GM12892 (cell line): ENCODE data around the gene KCNQ1OT1.

Source experiments
- DNase-seq: peaks from one replicate; pipeline ENCODE4 v3.0.0; 2011; ENCODE audit not compliant: insufficient read length
- FAIRE-seq: peaks from 2 replicates; lab custom pipeline; 2011; peaks lifted over from hg19 to GRCh38; lab: Jason Lieb, UNC
- POLR2A ChIP-seq: IDR thresholded peaks from 2 replicates; pipeline ENCODE4 v1.6.1; 2011; ENCODE audit warnings: low read depth, low read length, control low read depth
- POLR2AphosphoS5 ChIP-seq: IDR thresholded peaks from 2 replicates; pipeline ENCODE4 v1.6.1; 2011; ENCODE audit warnings: low read depth, low read length, control low read depth
- TAF1 ChIP-seq: IDR thresholded peaks from 2 replicates; pipeline ENCODE4 v1.6.1; 2011; ENCODE audit warnings: low read depth, mild to moderate bottlenecking, control low read depth, low read length, borderline replicate concordance

Gene KCNQ1OT1

DNA sequence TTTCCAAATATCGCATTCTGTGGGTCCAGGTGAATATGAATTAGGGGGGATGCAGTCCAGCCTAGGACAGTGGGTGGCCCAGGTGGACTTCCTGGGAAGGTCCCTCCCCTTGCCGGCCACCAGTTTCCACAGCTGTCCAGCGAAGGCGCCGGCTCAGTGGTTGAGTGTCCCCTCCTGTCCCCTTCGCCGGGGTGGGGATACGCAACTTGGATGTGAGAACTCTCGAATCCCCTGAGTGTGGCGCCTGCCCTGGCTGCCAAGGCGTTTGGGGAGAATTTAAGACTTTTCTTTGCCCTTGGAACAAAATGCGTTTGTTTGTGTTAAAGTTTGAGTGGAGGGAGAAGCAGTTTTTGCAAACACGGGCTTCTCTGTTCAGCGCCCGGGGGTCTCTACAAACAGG, 123.7 kb downstream of the KCNQ1OT1 start:
- DNase-seq = no peak
- no peak for FAIRE-seq
- TF ChIP-seq POLR2AphosphoS5 (no peak), POLR2A (no peak), TAF1 (no peak)

DNA sequence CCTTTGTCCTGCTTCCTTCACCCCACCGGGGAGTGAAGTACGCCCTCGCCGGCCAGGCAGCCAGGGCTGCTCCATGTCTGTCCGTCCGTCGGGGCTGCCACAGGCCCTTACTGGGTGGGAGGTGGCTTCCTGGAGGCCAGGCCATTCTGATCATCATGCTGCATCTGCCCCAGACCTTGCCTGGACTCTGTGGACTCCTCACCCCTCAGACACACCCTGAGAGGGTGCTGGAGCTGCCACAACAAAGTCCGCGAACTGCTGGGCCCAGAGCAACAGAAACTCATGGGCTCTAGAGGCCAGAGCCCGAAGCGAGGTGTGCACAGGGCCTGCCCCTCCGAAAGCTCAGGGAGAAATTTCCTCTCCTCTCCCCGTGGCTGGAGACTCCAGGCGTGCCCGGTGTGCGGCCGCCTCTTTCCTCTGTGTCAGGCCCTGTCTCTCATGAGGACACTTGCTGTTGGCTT, 124.2 kb downstream of the KCNQ1OT1 start:
- no peak for FAIRE-seq
- DNase-seq = no peak
- no peak for TF ChIP-seq POLR2A

DNA sequence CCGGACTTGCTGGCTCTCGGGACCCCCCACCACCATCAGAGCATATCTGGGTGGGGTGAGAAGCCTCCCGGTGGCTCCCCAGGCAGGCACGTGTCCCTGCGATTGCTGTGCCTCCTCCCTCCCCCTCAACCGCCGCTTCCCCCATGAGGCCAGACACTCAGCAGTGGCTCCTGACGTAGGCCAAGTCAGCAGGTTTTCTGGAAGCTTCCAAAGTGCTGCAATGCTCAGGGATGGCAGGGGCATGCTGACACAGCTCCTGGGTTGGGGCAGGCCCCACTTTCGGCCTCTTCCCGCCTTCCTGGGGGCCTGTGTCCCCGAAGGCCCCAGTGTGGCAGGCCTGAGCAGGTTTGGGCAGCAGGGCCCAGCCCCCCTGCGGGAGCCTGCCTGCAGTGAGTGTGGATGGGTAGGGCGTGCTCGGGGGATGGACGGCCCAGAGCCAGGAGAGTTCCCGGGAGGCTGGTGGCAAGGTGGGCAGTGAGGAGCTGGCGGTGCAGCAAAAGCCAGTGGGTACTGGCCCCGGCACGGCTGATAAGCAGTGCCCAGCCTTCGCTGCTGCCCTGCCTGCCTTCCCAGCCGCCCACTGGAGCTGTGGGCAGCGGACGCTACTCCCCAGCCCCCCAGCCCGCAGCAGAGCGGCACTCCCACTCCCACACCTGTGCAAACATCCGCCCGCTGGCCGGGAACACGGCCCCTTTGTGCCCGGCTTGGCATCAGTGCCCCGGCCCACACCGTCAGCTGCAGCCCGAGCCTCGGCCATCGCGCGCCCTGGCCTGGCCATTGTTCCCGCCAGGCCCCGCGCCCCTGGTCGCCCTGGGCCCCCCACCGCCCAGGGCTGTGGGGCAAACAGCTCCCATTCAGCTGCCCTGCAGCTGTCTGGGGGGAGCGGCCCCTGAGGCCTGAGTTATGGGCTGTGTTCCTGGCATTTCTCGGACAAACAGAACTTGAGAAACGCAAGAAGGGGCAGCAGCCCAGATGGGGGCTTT, 125.0 kb downstream of the KCNQ1OT1 start:
- FAIRE-seq (no peak), DNase-seq (no peak)
- TF ChIP-seq POLR2A (no peak), POLR2AphosphoS5 (no peak), TAF1 (no peak)

DNA sequence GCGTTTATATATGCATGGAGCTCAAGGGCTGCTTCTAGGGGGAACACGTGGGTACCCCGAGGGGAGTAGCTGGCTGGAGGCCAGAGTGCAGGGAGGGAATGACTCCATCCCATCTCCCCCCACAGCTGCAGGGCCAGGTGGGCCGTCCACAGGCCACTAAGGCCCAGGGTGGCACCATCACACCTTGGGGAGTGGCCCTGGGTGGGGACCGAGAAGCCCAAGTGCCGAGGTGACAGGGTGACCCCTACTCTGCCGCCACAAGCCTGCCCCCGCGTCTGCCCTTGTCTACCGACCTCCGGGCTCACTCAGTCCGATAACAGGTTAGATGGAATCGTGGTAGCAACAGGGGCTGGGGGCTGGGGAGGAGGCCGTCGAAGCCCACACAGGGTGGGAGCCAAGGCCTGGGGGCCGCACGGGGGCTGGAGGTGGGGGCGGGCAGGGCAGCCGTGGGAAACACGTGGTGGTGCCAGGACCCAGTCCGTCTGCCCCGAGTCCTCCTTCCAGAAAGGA, 125.7 kb downstream of the KCNQ1OT1 start:
- FAIRE-seq (no peak), DNase-seq (no peak)
- TF ChIP-seq POLR2A (no peak), TAF1 (no peak), POLR2AphosphoS5 (no peak)

DNA sequence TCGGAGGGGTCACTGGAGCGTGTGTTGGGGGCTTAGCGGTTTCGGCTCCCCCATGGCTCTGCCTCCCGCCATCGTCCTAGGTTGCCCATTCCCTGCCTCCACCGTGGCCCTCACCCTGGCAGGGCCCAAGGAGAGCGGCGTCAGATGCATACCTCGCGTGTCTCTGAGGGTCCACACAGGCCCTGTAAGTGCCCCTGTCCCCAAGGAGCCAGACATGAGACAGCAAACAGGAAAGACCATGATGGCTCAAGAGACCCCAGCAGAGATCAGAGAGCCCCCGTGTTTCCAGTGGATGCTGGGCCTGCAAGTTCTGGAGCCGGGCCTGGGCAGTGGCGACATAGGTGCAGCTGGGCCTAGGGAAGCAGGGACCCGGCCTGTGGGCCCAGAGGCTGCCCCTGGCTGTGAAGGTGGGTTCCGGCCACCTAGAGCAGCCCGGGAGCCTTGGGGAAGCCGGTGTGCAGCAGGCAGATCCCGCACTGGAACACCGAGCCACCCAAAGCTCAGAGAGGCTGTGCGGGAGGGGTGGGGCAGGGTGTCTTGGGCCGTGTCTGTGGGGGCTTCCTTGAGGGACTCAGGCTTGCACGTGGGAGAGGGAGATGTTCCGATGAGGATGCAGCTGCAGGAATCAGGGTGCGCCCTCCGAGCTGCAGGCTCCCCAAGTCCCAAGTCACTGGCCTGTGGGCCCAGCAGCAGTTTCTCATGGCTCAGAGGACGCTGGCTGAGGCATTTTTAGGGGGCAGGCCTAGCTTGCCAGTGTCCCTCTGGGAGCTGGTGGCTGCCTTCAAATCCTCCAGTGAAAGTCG, 126.4 kb downstream of the KCNQ1OT1 start:
- FAIRE-seq (no peak), DNase-seq (no peak)
- TF ChIP-seq POLR2A = no peak
- TF ChIP-seq TAF1 = no peak
- no peak for TF ChIP-seq POLR2AphosphoS5

DNA sequence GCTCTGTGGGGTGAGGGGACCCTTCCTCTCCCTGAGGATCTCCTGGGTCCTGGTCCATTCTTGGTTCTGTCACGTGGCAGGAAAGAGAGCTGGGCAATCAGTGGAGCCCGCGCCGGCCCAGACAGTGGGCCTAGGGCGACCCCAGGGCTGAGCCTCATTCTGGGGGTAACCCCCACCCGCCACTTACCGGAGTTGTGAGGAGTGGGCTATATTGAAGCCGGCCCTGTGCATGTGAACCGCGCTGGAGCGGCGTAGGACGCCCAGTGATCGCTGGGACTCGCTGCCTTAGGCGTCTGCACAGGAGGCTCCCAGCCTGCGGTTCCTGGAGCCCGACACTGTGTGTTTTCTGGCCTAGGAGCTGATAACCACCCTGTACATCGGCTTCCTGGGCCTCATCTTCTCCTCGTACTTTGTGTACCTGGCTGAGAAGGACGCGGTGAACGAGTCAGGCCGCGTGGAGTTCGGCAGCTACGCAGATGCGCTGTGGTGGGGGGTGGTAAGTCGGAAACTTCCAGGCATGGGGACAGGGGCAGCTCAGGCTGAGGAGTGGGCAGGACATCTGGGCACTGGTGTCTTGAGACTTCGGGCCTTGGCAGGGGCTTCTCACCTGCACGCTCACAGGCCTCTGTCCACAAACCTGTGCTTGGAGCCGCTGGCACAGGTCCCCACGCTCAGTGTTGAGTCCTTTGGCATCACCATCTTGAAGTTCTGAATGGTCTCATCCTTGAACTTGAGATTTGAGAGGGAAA, 127.1 kb downstream of the KCNQ1OT1 start:
- no peak for TF ChIP-seq POLR2A
- TF ChIP-seq POLR2AphosphoS5 = no peak
- no peak for TF ChIP-seq TAF1
- FAIRE-seq (no peak), DNase-seq (no peak)

DNA sequence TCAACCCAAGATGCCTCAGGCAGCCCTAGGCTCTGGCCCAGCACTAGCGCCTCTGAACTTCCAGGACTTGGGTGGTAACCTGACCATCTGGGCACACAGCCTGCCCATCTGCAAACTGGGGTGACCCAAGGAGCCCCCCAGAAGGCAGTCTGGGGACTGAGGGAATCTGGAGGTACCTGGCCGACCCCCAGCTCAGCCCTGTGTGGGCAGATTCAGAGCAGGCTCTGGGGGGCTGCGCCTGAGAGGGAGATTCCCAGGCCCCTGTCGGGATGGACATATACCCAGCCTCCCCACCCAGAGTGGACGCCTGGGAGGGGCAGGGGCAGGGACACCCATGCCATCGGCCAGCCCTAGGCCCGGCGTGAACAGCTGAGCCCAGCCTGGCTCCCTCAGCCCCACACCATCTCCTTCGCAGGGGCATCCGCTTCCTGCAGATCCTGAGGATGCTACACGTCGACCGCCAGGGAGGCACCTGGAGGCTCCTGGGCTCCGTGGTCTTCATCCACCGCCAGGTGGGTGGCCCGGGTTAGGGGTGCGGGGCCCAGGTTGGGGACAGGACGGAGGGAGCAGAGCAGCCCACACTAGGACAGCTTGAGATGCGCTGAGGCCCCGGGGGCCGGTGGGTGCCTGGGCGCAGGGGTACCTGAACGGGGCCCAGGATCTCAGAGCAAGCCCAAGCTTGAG, 128.1 kb downstream of the KCNQ1OT1 start:
- no peak for TF ChIP-seq TAF1
- TF ChIP-seq POLR2AphosphoS5 = no peak
- no peak for TF ChIP-seq POLR2A
- no peak for FAIRE-seq
- no peak for DNase-seq

DNA sequence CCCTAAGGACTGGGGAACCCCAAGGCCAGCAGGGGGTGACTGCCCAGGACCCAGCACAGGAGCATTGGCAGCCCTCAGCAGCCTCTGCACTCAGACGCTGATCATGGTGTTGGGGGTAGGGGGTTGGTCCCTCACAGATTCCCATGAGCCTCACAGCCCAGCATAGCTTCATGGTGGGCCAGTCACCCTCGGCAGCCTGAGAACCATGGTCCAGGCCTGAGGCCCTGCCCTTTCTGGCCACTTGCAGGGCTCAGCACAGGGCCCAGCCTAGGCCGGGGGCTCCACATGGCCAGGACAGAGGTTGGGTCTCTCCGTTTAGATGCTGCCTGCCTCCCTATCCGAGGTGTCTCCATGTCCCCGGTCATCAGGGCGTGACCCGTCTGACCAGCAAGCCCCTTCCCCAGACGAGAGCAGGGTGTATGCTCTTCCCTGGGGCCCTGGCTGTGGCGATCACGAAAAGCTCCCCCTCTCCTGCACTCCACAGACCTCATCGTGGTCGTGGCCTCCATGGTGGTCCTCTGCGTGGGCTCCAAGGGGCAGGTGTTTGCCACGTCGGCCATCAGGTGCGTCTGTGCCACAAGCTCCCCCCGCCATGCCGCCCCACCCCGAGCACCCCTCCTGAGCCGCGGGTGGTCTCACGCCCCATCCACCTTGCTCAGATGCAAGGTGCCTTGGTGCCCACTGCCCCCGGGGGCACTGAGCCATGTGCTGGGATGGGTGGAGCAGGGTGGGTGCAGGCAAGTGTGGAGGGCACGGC, 128.8 kb downstream of the KCNQ1OT1 start:
- FAIRE-seq = no peak
- TF ChIP-seq POLR2A (no peak), TAF1 (no peak), POLR2AphosphoS5 (no peak)
- DNase-seq = no peak

DNA sequence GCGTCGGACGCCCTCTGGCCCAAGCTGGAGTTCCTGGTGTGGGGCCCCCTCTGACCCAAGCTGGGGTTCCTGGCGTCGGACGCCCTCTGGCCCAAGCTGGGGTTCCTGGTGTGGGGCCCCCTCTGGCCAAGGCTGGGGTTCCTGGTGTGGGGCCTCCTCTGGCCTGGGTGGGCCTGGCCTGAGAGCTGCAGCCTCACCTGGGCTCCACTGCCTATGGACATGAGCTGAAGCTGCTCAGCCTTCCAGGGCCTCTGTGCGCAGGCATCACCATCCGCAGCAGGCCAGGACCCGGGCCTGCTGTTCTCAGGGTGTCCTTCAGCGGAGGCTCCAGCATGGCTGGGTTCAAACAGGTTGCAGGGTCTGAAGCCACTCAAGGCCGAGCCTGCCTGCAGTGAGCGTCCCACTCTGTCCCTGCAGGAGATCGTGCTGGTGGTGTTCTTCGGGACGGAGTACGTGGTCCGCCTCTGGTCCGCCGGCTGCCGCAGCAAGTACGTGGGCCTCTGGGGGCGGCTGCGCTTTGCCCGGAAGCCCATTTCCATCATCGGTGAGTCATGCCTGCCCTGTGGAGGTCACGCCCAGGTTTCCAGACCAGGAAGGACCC, 129.5 kb downstream of the KCNQ1OT1 start:
- no peak for TF ChIP-seq POLR2A
- TF ChIP-seq POLR2AphosphoS5 = no peak
- no peak for TF ChIP-seq TAF1
- DNase-seq = no peak
- no peak for FAIRE-seq
